Smooth muscle cell of the brain vasculature (primary cell): Measurements from ENCODE around the gene ZSCAN9.

ENCODE experiments used
- DNase-seq: peaks from one replicate; pipeline ENCODE4 v3.0.0-alpha.2; 2012; ENCODE audit warnings: low read depth, low spot score

The ZSCAN9 gene

DNA sequence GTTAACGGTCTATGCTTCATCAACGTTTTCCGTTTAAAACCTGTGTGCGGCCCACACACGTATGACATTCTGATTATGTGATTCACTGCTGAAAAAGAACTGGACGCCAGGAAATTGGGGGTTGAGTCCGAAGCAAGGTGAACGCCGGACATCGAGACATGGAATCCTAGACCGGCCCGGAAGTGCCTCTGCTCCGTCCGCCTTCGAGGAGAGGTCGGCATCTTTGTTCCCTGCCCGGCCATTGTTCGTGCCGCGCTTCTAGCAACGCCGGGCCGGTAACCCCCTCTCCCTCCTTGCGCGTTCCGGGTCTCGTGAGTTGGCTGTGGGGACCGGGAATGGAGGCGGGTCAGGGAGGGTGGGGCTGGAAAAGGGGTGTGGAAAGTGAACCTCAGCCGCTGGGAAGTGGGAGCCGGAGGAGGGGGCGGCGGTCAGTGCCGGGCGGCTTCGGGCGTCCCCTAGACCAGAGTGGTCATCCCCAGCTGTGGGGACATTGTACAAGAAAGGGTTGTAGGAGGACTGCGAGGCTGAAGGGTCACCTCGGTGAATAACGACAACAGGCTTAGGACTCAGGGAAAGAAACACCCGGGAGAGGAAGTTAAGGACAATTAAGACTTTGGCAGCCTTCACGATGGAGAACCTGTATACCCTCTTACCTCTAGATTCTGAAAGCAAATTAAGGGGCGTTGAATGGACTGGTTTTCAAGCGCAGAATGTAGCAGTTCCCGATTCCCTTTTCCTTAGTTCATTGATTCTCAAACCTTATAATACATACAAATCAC is at the start of gene ZSCAN9:
TSS of gene ZSCAN9 (plus strand) at position 220 of the 779 bp plus-strand sequence. CDS start 1,810 bp downstream, outside the sequence.
- DNase-seq: peak; percentile 45

DNA sequence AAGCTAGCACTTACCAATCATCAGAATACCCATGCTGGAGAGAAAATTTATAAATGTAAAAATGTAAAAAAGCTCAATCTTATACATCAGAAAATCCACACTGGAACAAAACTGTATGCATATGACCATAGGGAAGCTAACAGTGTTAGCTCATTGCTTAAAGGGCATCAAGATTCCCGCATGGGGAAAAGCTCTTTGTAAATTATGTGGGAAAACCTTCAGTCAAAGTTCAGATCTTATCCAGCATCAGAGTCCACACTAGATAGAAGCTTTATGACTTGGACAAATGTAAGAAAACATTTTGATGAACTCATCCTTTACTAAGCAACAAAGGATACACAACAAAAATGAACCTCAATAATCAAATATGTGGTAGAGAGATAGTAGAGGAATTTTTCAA is 48.7 kb upstream of the ZSCAN9 start:
- DNase-seq: no peak

DNA sequence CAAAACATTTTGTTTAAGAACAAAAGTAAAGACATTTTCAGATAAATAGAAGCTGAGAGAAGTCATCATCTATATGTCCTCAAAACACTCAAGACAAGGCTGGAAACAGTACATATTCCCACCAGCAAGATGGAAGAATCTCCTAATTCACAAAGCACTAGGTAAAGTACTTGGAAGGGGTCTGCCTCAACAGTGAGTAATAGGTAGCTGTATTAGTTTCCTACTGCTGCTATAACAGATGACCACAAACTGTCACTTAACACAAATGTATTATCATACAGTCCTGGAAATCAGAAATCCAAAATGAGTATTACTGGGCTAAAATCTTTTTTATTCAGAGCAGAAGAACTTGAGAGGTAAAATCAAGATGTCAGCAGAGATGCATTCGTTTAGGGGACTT is 42.8 kb upstream of the ZSCAN9 start:
- DNase-seq: no peak

DNA sequence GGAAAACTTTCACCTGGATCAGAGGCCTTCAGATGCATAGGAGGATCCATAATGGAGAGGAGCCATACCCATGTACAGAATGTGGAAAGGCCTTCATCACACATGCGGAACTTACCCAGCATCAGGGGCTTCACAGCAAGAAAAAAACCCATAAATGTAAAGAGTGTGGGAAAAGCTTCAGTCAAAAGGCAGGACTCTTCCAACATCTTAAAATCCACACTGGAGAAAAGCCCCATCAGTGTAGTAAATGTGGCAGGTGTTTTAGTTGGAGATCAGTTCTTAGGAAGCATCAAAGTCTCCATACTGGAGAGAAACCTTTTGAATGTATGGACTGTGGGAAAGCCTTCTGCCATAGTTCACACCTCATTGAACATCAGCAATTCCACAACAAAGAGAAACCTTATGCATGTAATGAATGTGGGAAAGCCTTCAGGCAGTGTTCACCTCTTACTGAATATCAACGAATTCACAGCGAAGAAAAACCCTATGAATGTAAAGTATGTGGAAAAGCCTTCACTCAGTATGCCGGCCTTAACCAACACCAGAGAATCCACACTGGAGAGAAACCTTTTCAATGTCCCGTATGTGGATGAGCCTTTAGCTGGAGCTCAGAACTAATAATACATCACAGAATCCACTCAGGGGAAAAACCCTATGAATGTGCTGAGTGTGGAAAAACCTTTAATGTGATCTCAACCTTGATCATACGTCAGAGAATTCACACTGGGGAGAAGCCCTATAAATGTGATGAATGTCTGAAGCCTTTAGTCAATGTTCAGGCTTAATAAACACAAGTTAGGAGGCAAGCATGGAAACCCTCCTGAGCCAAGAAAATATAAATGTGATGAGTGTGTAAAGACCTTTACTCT is 36.7 kb upstream of the ZSCAN9 start:
- DNase-seq: no peak

DNA sequence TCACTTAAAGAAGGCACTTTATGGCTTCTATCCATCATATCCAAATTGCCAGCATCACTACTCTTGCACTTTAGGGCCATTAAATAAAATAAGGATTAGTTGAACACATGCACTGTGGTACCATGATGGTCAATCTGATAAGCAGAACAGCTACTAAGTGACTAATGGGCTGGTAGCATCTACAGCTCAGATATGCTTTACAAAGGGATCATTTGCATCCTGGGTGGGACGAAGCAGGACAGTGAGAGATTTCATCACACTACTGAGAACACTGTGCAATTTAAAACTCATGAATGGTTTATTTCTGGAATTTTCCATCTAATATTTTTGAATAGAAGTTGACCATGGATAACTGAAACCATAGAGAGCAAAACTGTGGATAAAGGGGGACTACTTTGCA is 25.1 kb upstream of the ZSCAN9 start:
- DNase-seq: no peak

DNA sequence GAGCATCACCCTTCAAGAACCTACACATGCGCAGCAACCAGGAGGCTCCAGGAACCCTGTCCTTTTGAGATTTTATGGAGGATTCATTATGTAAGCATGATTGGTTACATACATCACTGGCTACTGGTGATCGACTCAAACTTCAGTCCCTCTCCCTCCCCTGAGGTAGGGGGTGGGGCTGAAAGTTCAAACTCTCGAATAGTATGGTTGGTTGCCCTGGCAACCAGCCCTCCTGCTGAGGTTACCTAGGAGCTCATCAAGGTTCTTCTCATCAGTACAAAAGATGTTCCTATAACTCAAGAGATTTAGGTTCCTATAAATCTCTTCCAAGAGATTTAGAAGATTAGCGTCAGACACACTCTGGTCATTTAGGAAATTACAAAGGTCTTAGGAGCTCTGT is 21.9 kb upstream of the ZSCAN9 start:
- no peak for DNase-seq

DNA sequence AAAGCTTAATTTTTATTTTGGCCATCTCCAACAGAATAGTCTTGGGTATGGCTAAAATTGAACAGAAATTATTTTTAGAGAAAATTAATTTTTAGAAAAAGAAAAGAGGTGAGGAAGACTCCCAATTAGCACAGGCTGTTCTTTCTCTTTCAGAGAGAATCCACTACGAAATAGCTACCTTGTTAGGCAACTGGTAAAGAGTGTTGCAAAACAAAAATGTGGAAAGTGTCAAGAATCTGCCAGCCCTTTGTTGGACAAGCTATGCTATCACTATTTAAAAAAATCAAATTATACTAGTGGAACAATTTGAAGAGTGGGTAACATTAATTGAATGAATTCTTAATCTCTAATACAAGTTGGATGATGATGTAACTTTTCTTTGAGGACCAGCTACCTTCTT is 19.2 kb upstream of the ZSCAN9 start:
- DNase-seq: no peak

GRCh38 chr6:28206527-28206926 is 18.5 kb upstream of the ZSCAN9 start:
- DNase-seq: no peak

DNA sequence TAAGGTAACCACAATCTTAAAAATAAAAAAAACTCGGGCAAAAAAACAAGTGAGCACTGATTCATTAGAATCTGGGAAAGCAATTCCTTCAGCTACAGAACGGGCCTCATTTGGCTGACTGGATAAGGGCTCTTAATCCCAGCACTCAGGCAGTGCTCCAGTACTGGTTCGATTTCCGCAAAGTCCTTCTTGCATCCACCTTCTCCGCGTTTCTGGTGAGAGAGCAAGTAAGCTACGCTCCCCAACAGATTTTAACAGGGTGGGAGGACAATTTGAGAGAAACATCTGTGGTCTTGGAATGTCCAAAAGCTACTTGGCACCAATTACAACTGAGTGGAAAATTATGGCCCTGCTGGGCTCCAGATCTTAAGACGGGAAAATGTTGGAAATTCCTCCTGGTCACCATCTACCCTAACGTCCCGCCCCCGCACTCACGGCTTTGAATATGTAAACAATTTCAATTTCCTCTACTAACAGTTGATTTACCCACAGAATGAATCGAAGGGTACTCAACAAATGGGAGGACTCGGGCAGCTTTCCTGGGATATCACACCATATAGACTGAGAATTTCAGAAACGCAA is 18.1 kb upstream of the ZSCAN9 start:
- DNase-seq: no peak

- no peak for DNase-seq
Measured at GRCh38 chr6:28207510-28208110, 17.5 kb upstream of the ZSCAN9 start.

DNA sequence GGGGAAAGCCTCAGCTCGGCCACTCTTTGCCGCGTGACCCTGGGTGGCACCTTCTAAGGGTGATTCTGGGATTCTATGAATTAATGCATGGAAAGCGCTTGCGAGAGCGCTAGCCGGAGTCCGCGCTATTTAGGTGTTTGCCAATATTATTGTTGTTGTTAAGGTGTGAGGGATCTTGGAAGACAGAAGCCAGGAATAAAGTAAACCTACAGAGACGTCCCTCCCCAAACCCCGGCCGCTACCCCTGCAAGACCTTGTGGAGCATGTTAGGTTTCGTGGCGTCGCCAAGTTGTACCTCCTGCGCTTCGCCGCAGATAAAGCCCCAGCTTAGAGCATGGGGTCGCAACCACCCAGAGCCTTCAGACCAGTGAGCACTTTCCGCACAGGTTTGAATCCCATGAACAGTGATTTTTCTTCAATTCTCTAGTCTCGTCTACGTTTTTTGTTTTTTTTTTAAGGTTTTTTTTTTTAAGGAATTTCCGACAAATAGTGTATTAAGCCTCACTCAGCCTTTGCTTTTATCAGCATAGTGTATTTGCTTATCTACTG is 16.9 kb upstream of the ZSCAN9 start:
- DNase-seq: no peak

GRCh38 chr6:28209753-28210535 is 15.1 kb upstream of the ZSCAN9 start:
- no peak for DNase-seq

DNA sequence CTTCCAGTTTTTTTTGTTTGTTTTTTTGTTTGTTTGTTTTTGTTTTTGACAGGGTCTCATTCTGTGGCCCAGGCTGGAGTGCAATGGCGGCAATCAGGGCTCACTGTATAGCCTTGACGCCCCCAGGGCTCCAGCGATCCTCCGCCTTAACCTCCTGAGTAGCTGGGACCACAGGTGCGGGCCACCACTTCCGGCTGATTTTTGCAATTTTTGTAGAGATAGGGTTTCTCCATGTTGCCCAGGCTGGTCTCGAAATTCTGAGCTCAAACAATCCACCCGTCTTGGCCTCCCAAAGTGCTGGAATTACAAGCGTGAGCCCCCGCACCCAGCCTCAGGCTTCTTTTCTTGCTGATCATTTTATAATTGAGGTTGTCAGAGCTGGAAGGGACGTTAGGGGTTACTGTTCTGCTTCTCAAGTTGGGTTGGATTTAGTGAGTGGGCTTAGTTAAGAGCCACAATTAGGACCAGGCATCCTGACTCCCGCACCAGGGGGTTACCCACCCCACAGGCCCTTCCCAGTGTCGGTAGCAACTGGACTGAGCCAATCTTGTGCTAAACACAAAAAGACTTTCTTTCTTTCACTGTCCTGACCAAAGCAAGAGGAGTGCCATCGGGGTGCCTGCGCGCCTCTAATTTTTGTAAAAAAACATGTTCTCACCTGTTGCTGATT is 13.1 kb upstream of the ZSCAN9 start:
- no peak for DNase-seq

DNA sequence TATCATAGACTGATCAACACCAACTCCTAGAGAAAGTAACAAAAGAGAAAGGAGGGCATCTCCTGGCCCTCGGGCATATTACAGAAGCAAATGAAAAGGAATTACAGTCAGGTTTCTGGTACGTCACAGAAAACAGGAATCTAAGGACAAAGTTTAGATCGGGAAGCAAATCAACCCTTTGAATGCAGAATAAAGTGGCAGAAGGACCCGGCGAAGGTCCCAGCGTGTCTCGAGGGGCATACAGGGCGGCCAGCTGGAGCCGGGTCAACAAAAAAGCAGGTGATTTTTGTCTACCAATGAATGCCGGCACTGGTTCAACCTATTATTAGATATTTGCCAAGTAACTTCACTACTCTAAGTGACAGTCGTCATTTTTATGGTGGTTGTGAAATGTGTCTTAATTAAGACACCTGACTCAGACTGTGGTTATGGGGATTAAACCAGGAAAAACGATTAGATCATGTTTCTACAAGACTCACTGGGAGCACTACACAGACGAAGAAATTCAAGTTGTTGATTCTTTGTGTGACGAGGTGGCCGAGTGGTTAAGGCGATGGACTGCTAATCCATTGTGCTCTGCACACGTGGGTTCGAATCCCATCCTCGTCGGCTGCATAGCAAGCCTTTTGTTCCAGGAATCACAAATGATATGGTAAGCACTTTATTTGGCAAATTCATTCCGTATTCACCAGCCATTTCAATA is 12.4 kb upstream of the ZSCAN9 start:
- DNase-seq: peak; percentile 36

DNA sequence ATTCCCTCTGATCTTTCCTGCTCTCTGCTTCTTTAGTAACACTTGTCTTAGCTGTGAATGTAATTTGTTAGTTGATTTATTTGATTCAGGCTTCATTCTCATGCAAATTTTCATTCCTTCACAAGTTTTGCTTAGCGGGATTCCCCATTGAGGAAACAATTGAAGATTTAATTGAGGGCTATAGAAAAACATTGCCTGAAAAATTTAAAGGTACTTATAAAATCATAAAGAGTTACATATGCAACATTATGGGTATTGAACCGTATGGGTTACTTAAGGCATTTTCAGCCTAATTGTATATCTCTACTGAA is 11.9 kb upstream of the ZSCAN9 start:
- no peak for DNase-seq

GRCh38 chr6:28215425-28215824 is 9.7 kb upstream of the ZSCAN9 start:
- DNase-seq: no peak

GRCh38 chr6:28217890-28218289 is 7.2 kb upstream of the ZSCAN9 start:
- DNase-seq: no peak

DNA sequence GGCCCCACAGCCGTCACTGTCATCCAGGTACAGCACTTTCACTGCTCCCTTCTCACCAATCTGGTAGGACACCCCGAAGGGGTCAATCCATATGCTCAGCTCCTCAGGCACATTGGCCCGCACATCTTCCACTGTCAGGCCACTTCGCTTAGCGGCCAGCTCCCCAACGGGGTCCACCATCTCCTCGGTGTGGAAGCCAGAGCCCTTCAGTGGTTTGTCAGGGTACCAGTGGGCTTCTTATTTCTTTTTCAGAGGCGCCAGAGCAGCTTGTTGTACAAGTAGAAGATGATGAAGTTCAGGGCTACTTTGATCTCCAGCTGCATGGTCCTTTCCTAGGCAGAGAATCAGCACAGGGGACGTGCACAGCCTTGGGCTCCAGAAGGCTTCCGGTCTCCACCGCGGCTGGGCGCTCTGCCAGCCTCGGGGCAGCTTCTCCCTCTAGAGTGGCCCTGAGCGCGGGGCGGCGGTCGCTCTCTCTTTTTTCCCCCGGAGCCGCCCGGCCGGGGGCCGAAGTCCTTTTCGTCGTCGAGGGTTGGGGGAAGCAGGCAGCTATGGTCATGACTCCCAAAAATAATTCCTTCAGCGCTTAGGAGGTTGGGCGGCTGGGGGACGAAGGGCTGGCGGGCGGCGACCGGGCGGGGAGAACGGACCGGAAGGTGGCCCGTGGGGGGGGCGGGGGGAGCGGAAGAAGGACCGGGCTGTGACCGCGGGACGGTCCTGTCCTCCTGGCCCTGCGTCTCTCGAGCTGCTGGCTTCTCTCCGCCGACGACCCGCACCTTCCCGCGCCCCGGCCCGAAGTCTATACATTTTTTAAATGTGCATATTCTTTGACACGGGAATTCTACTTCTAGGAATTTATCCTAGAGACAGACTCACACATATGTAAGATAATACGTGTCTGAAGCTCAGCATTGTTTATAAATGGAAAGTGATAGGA is 6.5 kb upstream of the ZSCAN9 start:
- DNase-seq: no peak
